ENCODE data around the gene PAN3.

- TF ChIP-seq CTCF (conservative IDR thresholded peaks at IDR 0.05 in 1 of 2, IDR thresholded peaks at IDR 0.05 in 1 of 2; ENCODE audit: low read depth in 1 of 2, low read length in 2 of 2) (no peak), EZH2 (IDR thresholded peaks at IDR 0.05; ENCODE audit: low read length, missing control alignments) (no peak)
These were observed 44.0 kb upstream of the PAN3 start for GRCh38 chr13:28094306-28094705.
